GM12865 (cell line): Measurements from ENCODE around the gene OR4D11.
"Not testable (repeated sequence)": the region's sequence is repeated elsewhere in the genome, so short reads cannot be mapped to it uniquely, and the experiment has no call there.

Experiments used
- DNase-seq: peaks from one replicate; pipeline ENCODE4 v3.0.0; 2010; ENCODE audit warnings: low read depth
- H3K4me3 ChIP-seq: 2 replicates; pipeline ENCODE4 v1.5.1; 2011; ENCODE audit warnings: mild to moderate bottlenecking, low read depth, low read length, control low read depth
- CTCF ChIP-seq: IDR thresholded peaks from 2 replicates; pipeline ENCODE4 v1.5.1; 2011; ENCODE audit warnings: low read length, control low read depth, low read depth, inconsistent platforms; ENCODE audit not compliant: insufficient read depth; ENCODE audit errors: missing control alignments

The OR4D11 gene

GRCh38 chr11:59480359-59480758 lies 23.0 kb upstream of the OR4D11 start:
- no peak for TF ChIP-seq CTCF

GRCh38 chr11:59501931-59502330 lies 1.4 kb upstream of the OR4D11 start:
- no peak for TF ChIP-seq CTCF
- peak; percentile 74 for DNase-seq
- no peak overlapping the region for H3K4me3 ChIP-seq

More at GRCh38 chr11:59480359-59480758, 23.0 kb upstream of the OR4D11 start:
- no peak overlapping the region for H3K4me3 ChIP-seq
- DNase-seq, result no peak

- no peak within 1 kb of the TSS for H3K4me3 ChIP-seq
- peak; percentile 20 for DNase-seq
Observed at GRCh38 chr11:59510941-59511589, 7.7 kb downstream of the OR4D11 start, which contains the start of gene OR4D9. Gene OR4D9 (plus strand): TSS chr11:59511539. CDS start chr11:59514913, 3,374 bp downstream.

GRCh38 chr11:59511675-59512074 lies 8.3 kb downstream of the OR4D11 start:
- no peak overlapping the region for H3K4me3 ChIP-seq
- no peak for DNase-seq
- no peak for TF ChIP-seq CTCF

More at GRCh38 chr11:59510941-59511589, 7.7 kb downstream of the OR4D11 start, which contains the start of gene OR4D9:
- TF ChIP-seq CTCF, result no peak

- H3K4me3 ChIP-seq, DNase-seq: not testable (repeated sequence)
Observed at GRCh38 chr11:59520139-59520538, 16.8 kb downstream of the OR4D11 start.

GRCh38 chr11:59520741-59521140 lies 17.4 kb downstream of the OR4D11 start:
- no peak overlapping the region for H3K4me3 ChIP-seq
- DNase-seq, result no peak
- no peak for TF ChIP-seq CTCF

- TF ChIP-seq CTCF, result no peak
- DNase-seq, result no peak
- H3K4me3 ChIP-seq, result no peak overlapping the region
Observed at GRCh38 chr11:59523541-59523940, 20.2 kb downstream of the OR4D11 start.
